ENCODE data around the gene FAM168B.
"Not testable (repeated sequence)": the region's sequence is repeated elsewhere in the genome, so short reads cannot be mapped to it uniquely, and the experiment has no call there.

FAM168B gene

GRCh38 chr2:131077182-131077846 lies 15.9 kb downstream of the FAM168B start:
- no peak for TF ChIP-seq ZFP30 (CRISPR knock-in tag; IDR thresholded peaks at IDR 0.05)
- ATAC-seq = no peak

DNA sequence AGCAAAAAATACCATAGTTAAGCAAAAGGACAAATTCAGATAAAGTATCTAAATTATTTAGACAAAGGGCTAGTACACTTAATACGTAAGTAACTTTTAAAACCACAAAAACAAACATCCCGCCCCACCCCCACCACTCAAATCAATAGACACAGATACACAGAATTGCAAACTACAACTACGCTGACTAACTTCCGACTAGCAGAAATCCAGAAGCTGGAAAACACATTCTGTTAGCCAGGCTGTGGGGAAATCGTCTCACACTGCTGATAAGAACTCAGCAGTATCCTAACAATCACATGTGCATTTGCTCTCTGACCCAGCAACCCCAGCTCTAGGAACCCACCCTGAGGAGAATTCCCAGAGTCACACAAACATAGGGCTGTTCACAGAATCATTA lies 16.6 kb downstream of the FAM168B start:
- no peak for ATAC-seq
- TF ChIP-seq ZFP30 (CRISPR knock-in tag; IDR thresholded peaks at IDR 0.05) (no peak), ZNF70 (CRISPR knock-in tag; IDR thresholded peaks at IDR 0.05) (no peak), TCF4 (CRISPR knock-in tag; IDR thresholded peaks at IDR 0.05; ENCODE audit: borderline replicate concordance) (no peak), RARB (CRISPR knock-in tag; IDR thresholded peaks at IDR 0.05) (no peak), PPARA (CRISPR knock-in tag; IDR thresholded peaks at IDR 0.05; ENCODE audit: borderline replicate concordance) (no peak), TSHZ2 (CRISPR knock-in tag; IDR thresholded peaks at IDR 0.05) (no peak), CSRNP3 (CRISPR knock-in tag; IDR thresholded peaks at IDR 0.05) (no peak), OSR1 (CRISPR knock-in tag; IDR thresholded peaks at IDR 0.05) (no peak), TOX (CRISPR knock-in tag; IDR thresholded peaks at IDR 0.05; ENCODE audit: borderline replicate concordance) (no peak), SNAI2 (CRISPR knock-in tag; IDR thresholded peaks at IDR 0.05) (no peak), ARNTL (CRISPR knock-in tag; IDR thresholded peaks at IDR 0.05; ENCODE audit: borderline replicate concordance, low read depth) (no peak), GLIS3 (CRISPR knock-in tag; IDR thresholded peaks at IDR 0.05) (no peak), ZFP3 (CRISPR knock-in tag; IDR thresholded peaks at IDR 0.05) (no peak), CSDC2 (CRISPR knock-in tag; IDR thresholded peaks at IDR 0.05) (no peak)
- TF ChIP-seq, protein P1, sequence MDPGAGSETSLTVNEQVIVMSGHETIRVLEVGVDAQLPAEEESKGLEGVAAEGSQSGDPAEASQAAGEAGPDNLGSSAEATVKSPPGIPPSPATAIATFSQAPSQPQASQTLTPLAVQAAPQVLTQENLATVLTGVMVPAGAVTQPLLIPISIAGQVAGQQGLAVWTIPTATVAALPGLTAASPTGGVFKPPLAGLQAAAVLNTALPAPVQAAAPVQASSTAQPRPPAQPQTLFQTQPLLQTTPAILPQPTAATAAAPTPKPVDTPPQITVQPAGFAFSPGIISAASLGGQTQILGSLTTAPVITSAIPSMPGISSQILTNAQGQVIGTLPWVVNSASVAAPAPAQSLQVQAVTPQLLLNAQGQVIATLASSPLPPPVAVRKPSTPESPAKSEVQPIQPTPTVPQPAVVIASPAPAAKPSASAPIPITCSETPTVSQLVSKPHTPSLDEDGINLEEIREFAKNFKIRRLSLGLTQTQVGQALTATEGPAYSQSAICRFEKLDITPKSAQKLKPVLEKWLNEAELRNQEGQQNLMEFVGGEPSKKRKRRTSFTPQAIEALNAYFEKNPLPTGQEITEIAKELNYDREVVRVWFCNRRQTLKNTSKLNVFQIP (CRISPR knock-in tag; IDR thresholded peaks at IDR 0.05; ENCODE audit: borderline replicate concordance, low read depth) = no peak
- TF ChIP-seq, protein P2, sequence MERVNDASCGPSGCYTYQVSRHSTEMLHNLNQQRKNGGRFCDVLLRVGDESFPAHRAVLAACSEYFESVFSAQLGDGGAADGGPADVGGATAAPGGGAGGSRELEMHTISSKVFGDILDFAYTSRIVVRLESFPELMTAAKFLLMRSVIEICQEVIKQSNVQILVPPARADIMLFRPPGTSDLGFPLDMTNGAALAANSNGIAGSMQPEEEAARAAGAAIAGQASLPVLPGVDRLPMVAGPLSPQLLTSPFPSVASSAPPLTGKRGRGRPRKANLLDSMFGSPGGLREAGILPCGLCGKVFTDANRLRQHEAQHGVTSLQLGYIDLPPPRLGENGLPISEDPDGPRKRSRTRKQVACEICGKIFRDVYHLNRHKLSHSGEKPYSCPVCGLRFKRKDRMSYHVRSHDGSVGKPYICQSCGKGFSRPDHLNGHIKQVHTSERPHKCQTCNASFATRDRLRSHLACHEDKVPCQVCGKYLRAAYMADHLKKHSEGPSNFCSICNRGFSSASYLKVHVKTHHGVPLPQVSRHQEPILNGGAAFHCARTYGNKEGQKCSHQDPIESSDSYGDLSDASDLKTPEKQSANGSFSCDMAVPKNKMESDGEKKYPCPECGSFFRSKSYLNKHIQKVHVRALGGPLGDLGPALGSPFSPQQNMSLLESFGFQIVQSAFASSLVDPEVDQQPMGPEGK (CRISPR knock-in tag; IDR thresholded peaks at IDR 0.05; ENCODE audit: borderline replicate concordance) = no peak
- TF ChIP-seq, protein P3, sequence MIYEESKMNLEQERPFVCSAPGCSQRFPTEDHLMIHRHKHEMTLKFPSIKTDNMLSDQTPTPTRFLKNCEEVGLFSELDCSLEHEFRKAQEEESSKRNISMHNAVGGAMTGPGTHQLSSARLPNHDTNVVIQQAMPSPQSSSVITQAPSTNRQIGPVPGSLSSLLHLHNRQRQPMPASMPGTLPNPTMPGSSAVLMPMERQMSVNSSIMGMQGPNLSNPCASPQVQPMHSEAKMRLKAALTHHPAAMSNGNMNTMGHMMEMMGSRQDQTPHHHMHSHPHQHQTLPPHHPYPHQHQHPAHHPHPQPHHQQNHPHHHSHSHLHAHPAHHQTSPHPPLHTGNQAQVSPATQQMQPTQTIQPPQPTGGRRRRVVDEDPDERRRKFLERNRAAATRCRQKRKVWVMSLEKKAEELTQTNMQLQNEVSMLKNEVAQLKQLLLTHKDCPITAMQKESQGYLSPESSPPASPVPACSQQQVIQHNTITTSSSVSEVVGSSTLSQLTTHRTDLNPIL (CRISPR knock-in tag; IDR thresholded peaks at IDR 0.05; ENCODE audit: low read depth) = no peak

GRCh38 chr2:131075578-131075977 lies 17.7 kb downstream of the FAM168B start:
- ATAC-seq = not testable (repeated sequence)

DNA sequence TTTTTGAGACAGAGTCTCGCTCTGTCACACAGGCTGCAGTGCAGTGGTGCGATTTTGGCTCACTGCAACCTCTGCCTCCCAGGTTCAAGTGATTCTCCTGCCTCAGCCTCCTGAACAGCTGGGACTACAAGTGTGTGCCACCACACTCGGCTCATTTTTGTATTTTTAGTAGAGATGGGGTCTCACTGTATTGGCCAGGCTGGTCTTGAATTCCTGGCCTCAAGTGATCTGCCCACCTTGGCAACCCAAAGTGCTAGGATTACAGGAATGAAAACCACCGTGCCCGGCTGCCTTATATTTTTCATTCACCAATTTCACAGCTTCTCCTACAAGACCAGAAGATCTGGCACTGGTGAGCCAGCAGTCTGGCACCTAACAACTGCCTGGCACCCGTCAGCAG lies 25.1 kb downstream of the FAM168B start:
- ATAC-seq = not testable (repeated sequence)
